Astrocyte of the spinal cord (primary cell): ENCODE data around the gene CAMK1G.

Experiments used
- DNase-seq: peaks from one replicate; pipeline ENCODE4 v3.0.0; 2011; ENCODE audit warnings: low read depth, low spot score
- H3K4me3 ChIP-seq: 2 replicates; pipeline ENCODE4 v1.5.1; 2011; ENCODE audit warnings: low read depth, mild to moderate bottlenecking, low read length, moderate library complexity
- CTCF ChIP-seq: IDR thresholded peaks from 2 replicates; pipeline ENCODE4 v1.5.1; 2012; ENCODE audit warnings: low read depth, mild to moderate bottlenecking, low read length, inconsistent platforms
- in situ Hi-C: cut with HindIII; loops from 2 replicates; pipeline ENCODE4 v1.10.0; 2017; ENCODE audit warnings: low sequenced_read_pairs

Gene CAMK1G

GRCh38 chr1:209552406-209553264, 30.9 kb upstream of the CAMK1G start:
- no peak for TF ChIP-seq CTCF
- DNase-seq, result no peak
- H3K4me3 ChIP-seq, result no peak overlapping the region
- in situ Hi-C loops, result no loop called here

- TF ChIP-seq CTCF, result no peak
- in situ Hi-C loops, result no loop called here
- no peak for DNase-seq
- H3K4me3 ChIP-seq, result no peak overlapping the region
These were observed 28.5 kb upstream of the CAMK1G start for GRCh38 chr1:209554761-209555611.

GRCh38 chr1:209556162-209556690, 27.3 kb upstream of the CAMK1G start:
- no peak for TF ChIP-seq CTCF
- DNase-seq, result no peak
- in situ Hi-C loops, result no loop called here
- H3K4me3 ChIP-seq, result no peak overlapping the region

GRCh38 chr1:209557221-209557620, 26.3 kb upstream of the CAMK1G start:
- DNase-seq, result no peak
- no peak for TF ChIP-seq CTCF
- no peak overlapping the region for H3K4me3 ChIP-seq
- in situ Hi-C loops, result no loop called here

GRCh38 chr1:209560529-209560928, 23.0 kb upstream of the CAMK1G start:
- H3K4me3 ChIP-seq, result no peak overlapping the region
- no peak for DNase-seq
- no peak for TF ChIP-seq CTCF
- in situ Hi-C loops, result no loop called here

- H3K4me3 ChIP-seq, result no peak overlapping the region
- TF ChIP-seq CTCF, result no peak
- in situ Hi-C loops, result no loop called here
- no peak for DNase-seq
These were observed 22.6 kb upstream of the CAMK1G start for GRCh38 chr1:209560952-209561351.
